ENCODE results near the gene APLP2.

GRCh38 chr11:130074736-130075135 lies 5.0 kb downstream of the APLP2 start:
- TF ChIP-seq, protein P1, sequence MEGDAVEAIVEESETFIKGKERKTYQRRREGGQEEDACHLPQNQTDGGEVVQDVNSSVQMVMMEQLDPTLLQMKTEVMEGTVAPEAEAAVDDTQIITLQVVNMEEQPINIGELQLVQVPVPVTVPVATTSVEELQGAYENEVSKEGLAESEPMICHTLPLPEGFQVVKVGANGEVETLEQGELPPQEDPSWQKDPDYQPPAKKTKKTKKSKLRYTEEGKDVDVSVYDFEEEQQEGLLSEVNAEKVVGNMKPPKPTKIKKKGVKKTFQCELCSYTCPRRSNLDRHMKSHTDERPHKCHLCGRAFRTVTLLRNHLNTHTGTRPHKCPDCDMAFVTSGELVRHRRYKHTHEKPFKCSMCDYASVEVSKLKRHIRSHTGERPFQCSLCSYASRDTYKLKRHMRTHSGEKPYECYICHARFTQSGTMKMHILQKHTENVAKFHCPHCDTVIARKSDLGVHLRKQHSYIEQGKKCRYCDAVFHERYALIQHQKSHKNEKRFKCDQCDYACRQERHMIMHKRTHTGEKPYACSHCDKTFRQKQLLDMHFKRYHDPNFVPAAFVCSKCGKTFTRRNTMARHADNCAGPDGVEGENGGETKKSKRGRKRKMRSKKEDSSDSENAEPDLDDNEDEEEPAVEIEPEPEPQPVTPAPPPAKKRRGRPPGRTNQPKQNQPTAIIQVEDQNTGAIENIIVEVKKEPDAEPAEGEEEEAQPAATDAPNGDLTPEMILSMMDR (IDR thresholded peaks at IDR 0.05): no peak
- no peak for TF ChIP-seq ZFX (IDR thresholded peaks at IDR 0.05; ENCODE audit: borderline replicate concordance)
